HFFc6 (cell line): Measurements from ENCODE around the gene ENAH. TPM values are rescaled to one million over a fixed set of nuclear protein-coding genes. Genes with fewer than 3 reads are reported as not detected.

Source experiments
- DNase-seq: peaks from one replicate; pipeline ENCODE4 v3.0.0-alpha.2; 2018
- H3K27ac Mint-ChIP-seq: 2 replicates; pipeline ENCODE4 v1.8.0; 2020; ENCODE audit warnings: mild to moderate bottlenecking, mixed read lengths
- H3K27me3 Mint-ChIP-seq: 2 replicates; pipeline ENCODE4 v1.8.0; 2021; ENCODE audit warnings: mild to moderate bottlenecking, moderate library complexity, mixed read lengths; ENCODE audit not compliant: insufficient read depth
- H3K36me3 Mint-ChIP-seq: 2 replicates; pipeline ENCODE4 v1.8.0; 2021; ENCODE audit warnings: low read depth, mixed read lengths
- H3K4me1 Mint-ChIP-seq: 2 replicates; pipeline ENCODE4 v1.8.0; 2020; ENCODE audit warnings: low read depth, mixed read lengths
- H3K4me3 Mint-ChIP-seq: 2 replicates; pipeline ENCODE4 v1.8.0; 2020; ENCODE audit warnings: mild to moderate bottlenecking, moderate library complexity, mixed read lengths
- H3K9me3 Mint-ChIP-seq: 2 replicates; pipeline ENCODE4 v1.8.0; 2020; ENCODE audit warnings: mild to moderate bottlenecking, mixed read lengths
- total RNA-seq, 6 experiments: library from RNA; stranded (reverse); fragmentation: NEBNext Ultra II Directional; extraction: Animal tissue kit (Norgen Biotek cat#: 25700); gene quantifications; 2 replicates in 1 of 6; 3 replicates in 5 of 6; pipeline ENCODE4 v1.2.3, GENCODE V29; 2021
- TF ChIP-seq, protein P1 (sequence below): fragments of 200-600 bp; sonication (generic); IDR thresholded peaks from 2 replicates; pipeline ENCODE4 v1.5.0; 2021; ENCODE audit warnings: antibody characterized with exemption, mild to moderate bottlenecking

Gene ENAH
- total RNA-seq, 6 experiments from 2014 or later, result 133 to 171 (median 139) TPM

DNA sequence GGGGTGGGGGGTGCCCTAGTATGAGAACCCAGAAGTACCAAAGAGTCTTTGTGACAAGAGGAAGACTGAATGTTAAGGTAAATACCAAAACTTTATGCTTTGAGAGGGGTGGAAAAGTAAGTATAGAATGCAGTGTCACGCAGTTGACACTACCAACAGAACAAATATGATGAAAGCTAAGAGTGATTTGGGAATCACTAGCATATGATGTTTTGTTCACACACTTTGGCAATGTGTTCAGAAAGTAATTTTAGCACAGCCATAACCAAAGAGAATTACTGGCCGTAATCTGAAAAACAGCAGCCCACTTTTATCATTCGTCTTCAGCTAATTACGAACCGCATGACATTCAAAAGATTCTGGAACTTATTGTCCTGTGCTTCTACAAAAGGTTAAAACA lies 59.5 kb downstream of the ENAH start:
- Mint-ChIP-seq H3K9me3 (no peaks in the 10 kb centered on the region), H3K27me3 (no peaks in the 10 kb centered on the region), H3K4me1 (peaks cover 32% of the 10 kb centered on the region), H3K4me3 (no peak overlapping the region), H3K36me3 (0 out of 2 replicates have a peak, but pooled peaks cover 4% of the 10 kb centered on the region), H3K27ac (no peak overlapping the region)
- DNase-seq, result no peak
- TF ChIP-seq, protein P1, sequence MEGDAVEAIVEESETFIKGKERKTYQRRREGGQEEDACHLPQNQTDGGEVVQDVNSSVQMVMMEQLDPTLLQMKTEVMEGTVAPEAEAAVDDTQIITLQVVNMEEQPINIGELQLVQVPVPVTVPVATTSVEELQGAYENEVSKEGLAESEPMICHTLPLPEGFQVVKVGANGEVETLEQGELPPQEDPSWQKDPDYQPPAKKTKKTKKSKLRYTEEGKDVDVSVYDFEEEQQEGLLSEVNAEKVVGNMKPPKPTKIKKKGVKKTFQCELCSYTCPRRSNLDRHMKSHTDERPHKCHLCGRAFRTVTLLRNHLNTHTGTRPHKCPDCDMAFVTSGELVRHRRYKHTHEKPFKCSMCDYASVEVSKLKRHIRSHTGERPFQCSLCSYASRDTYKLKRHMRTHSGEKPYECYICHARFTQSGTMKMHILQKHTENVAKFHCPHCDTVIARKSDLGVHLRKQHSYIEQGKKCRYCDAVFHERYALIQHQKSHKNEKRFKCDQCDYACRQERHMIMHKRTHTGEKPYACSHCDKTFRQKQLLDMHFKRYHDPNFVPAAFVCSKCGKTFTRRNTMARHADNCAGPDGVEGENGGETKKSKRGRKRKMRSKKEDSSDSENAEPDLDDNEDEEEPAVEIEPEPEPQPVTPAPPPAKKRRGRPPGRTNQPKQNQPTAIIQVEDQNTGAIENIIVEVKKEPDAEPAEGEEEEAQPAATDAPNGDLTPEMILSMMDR, result no peak

DNA sequence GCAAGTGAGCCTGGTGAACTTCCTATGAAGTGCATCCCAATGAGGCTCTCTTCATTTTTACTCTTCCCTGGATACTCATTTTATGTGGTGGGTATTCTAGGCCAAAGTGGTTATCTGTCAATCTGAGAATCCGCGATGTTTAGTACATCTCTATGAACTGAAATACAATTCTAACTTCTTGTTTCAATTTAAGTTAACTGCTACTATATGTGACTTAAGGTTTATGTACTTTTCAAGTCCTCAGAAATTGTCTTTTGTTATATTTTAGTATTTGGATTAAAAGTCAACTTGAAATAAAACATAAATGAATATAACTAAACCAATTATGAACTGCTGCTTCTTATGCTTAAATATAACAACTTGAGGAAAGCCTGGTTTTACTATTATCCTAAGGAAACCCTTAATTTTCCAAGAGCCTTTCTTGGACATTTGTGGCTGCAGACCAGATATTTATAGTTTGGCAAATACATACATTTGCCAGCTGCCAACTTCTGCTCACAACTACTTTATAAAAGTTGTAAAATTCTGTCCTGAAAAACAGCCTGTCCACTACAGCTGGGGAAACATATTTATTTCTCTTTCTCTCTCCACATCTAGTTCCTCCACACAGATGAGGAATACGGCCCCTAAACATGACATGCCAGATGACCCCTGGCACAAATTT lies 60.4 kb downstream of the ENAH start:
- no peak overlapping the region for H3K4me3 Mint-ChIP-seq
- H3K9me3 Mint-ChIP-seq, result no peaks in the 10 kb centered on the region
- 0 out of 2 replicates have a peak, but pooled peaks cover 4% of the 10 kb centered on the region for H3K36me3 Mint-ChIP-seq
- peak overlapping the region; percentile 17; the same call in 1 of the 2 replicates for H3K27ac Mint-ChIP-seq
- DNase-seq, result no peak
- TF ChIP-seq, protein P1, result no peak
- H3K27me3 Mint-ChIP-seq, result no peaks in the 10 kb centered on the region
- peaks cover 23% of the 10 kb centered on the region for H3K4me1 Mint-ChIP-seq

DNA sequence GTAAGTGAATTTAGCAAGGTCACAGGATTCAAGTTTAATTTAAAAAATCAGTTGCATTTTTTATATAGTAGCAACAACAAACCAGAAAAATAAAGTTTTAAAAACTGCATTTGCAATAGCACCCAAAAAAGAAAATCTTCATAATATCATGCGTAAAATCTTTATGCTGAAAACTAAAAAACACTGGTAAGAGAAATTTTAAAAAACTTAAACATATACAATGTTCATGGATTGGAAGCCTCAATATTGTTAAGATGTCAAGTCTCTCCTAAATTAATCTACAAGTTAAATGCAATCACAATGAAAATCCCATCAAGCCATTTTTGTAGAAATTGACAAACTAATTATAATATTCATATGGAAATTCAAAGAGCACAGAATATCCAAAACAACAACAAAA lies 65.6 kb downstream of the ENAH start:
- H3K9me3 Mint-ChIP-seq, result no peaks in the 10 kb centered on the region
- TF ChIP-seq, protein P1, result no peak
- H3K4me1 Mint-ChIP-seq, result peaks cover 6% of the 10 kb centered on the region; the same call in 1 of the 2 replicates
- no peak overlapping the region for H3K27ac Mint-ChIP-seq
- peaks cover 6% of the 10 kb centered on the region for H3K36me3 Mint-ChIP-seq
- H3K27me3 Mint-ChIP-seq, result no peaks in the 10 kb centered on the region; the same call in none of the 2 replicates
- H3K4me3 Mint-ChIP-seq, result no peak overlapping the region
- DNase-seq, result no peak

DNA sequence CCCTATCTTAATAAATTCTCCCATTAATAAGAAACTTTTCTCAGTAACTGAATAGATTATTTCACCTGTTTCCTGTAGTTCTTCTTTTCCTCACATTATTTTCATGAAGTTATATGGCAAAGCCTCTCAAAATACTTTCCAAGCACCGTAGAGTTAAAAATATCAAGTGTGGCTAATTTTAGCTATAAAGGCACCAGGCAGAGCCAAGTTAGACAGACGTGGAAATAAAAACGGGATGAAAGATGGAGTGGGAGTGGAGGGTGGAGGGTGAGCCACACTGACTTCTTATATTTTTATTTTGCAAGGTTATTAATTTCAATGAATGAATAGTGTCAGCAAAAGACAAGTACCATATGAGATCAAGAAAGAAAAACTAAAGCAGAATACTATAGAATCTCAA lies 71.7 kb downstream of the ENAH start:
- DNase-seq, result no peak
- H3K27me3 Mint-ChIP-seq, result no peaks in the 10 kb centered on the region; the same call in 1 of the 2 replicates
- TF ChIP-seq, protein P1, result no peak
- H3K4me3 Mint-ChIP-seq, result no peak overlapping the region
- no peaks in the 10 kb centered on the region for H3K9me3 Mint-ChIP-seq
- peaks cover 40% of the 10 kb centered on the region for H3K4me1 Mint-ChIP-seq
- no peak overlapping the region for H3K27ac Mint-ChIP-seq
- peaks cover 14% of the 10 kb centered on the region for H3K36me3 Mint-ChIP-seq

DNA sequence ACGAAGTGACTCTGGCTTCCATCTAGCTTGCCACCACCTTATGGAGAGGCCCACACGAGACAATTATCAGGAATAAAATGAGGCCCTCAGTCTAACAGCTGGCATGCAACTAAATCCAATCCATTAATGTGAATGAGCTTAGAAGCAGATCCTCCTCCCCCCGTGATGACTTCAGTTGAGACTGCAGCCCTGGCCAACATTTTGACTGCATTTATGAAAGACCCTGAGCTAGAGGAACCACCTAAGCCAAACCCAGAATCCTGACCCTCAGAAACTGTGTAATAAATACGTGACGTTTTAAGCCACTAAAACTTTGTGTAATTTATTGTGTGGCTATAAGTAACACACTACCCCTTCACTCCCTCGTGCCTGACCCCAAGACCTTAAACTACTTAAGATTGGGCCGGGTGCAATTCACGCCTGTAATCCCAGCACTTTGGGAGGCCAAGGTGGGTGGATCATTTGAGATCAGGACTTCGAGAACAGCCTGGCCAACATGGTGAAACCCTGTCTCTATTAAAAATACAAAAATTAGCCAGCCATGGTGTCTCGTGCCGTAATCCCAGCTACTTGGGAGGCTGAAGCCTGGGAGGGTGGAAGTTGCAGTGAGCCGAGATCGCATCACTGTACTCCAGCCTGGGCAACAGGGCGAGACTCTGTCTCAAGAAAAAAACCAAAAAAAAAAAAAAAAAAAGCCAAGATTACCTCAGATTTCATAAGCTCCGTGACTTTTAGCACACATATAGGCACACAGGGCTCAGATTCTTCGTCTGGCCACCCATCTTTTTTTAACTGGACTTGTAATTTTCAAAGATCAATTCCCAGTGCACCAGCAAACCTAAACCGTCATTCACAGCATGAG lies 72.5 kb downstream of the ENAH start:
- peaks cover 3% of the 10 kb centered on the region for H3K27me3 Mint-ChIP-seq
- peaks cover 20% of the 10 kb centered on the region for H3K36me3 Mint-ChIP-seq
- H3K4me1 Mint-ChIP-seq, result peaks cover 47% of the 10 kb centered on the region
- no peak overlapping the region for H3K4me3 Mint-ChIP-seq
- TF ChIP-seq, protein P1, result no peak
- no peak for DNase-seq
- H3K9me3 Mint-ChIP-seq, result no peaks in the 10 kb centered on the region
- no peak overlapping the region for H3K27ac Mint-ChIP-seq
